Rectal smooth muscle tissue (tissue), 1 donor: ENCODE data around the gene APOL3.
"Not testable (repeated sequence)": the region's sequence is repeated elsewhere in the genome, so short reads cannot be mapped to it uniquely, and the experiment has no call there.

Experiments used
- H3K27ac ChIP-seq: one replicate; pipeline ENCODE4 v1.7.0; 2013; ENCODE audit warnings: low read depth, low read length, inconsistent platforms
- H3K27me3 ChIP-seq: one replicate; pipeline ENCODE4 v1.7.0; 2013; ENCODE audit warnings: low read length; ENCODE audit not compliant: control insufficient read depth, insufficient read depth
- H3K36me3 ChIP-seq: one replicate; pipeline ENCODE4 v1.7.0; 2013; ENCODE audit warnings: low read length; ENCODE audit not compliant: control insufficient read depth, insufficient read depth
- H3K4me1 ChIP-seq: one replicate; pipeline ENCODE4 v1.7.0; 2013; ENCODE audit warnings: low read length; ENCODE audit not compliant: control insufficient read depth, insufficient read depth
- H3K4me3 ChIP-seq: one replicate; pipeline ENCODE4 v1.7.0; 2013; ENCODE audit warnings: low read length
- H3K9ac ChIP-seq: one replicate; pipeline ENCODE4 v1.7.0; 2013; ENCODE audit warnings: low read length

Gene APOL3

GRCh38 chr22:36165141-36165540 is 4.6 kb upstream of the APOL3 start:
- Histone ChIP-seq H3K27ac (no peak overlapping the region), H3K9ac (no peak overlapping the region), H3K4me1 (peaks cover 4% of the 10 kb centered on the region), H3K27me3 (no peaks in the 10 kb centered on the region), H3K4me3 (no peak overlapping the region), H3K36me3 (no peaks in the 10 kb centered on the region)

- peaks cover 5% of the 10 kb centered on the region for H3K4me1 ChIP-seq
- no peak overlapping the region for H3K9ac ChIP-seq
- no peak overlapping the region for H3K27ac ChIP-seq
- no peak overlapping the region for H3K4me3 ChIP-seq
- H3K36me3 ChIP-seq, result no peaks in the 10 kb centered on the region
- no peaks in the 10 kb centered on the region for H3K27me3 ChIP-seq
These were observed 4.1 kb upstream of the APOL3 start for GRCh38 chr22:36164621-36165020.

- no peak overlapping the region for H3K27ac ChIP-seq
- H3K4me3 ChIP-seq, result no peak overlapping the region
- H3K36me3 ChIP-seq, result no peaks in the 10 kb centered on the region
- H3K9ac ChIP-seq, result no peak overlapping the region
- H3K4me1 ChIP-seq, result peaks cover 5% of the 10 kb centered on the region
- H3K27me3 ChIP-seq, result no peaks in the 10 kb centered on the region
These were observed 2.9 kb upstream of the APOL3 start for GRCh38 chr22:36163497-36163896.

- Histone ChIP-seq H3K9ac (no peak overlapping the region), H3K4me3 (no peak overlapping the region), H3K36me3 (no peaks in the 10 kb centered on the region), H3K27ac (no peak overlapping the region), H3K4me1 (peaks cover 7% of the 10 kb centered on the region), H3K27me3 (no peaks in the 10 kb centered on the region)
These were observed 1.8 kb upstream of the APOL3 start for GRCh38 chr22:36162127-36163034.

- not testable (repeated sequence) for H3K36me3 ChIP-seq, H3K4me1 ChIP-seq, H3K27ac ChIP-seq, H3K4me3 ChIP-seq, H3K27me3 ChIP-seq, H3K9ac ChIP-seq
These were observed 1.2 kb upstream of the APOL3 start for GRCh38 chr22:36161793-36162126.

GRCh38 chr22:36156515-36157419 is 3.8 kb downstream of the APOL3 start:
- Histone ChIP-seq H3K4me1 (peaks cover 22% of the 10 kb centered on the region), H3K9ac (peak overlapping the region; percentile 50), H3K4me3 (peak overlapping the region; percentile 64), H3K27me3 (no peaks in the 10 kb centered on the region), H3K36me3 (no peaks in the 10 kb centered on the region), H3K27ac (peak overlapping the region; percentile 93)

GRCh38 chr22:36156119-36156514 is 4.4 kb downstream of the APOL3 start:
- Histone ChIP-seq H3K4me1 (peaks cover 22% of the 10 kb centered on the region), H3K36me3 (no peaks in the 10 kb centered on the region), H3K4me3 (peak overlapping the region; percentile 64), H3K27me3 (no peaks in the 10 kb centered on the region), H3K27ac (peak overlapping the region; percentile 93), H3K9ac (peak overlapping the region; percentile 50)

GRCh38 chr22:36155702-36156101 is 4.9 kb downstream of the APOL3 start:
- H3K4me3 ChIP-seq, result peak overlapping the region; percentile 64
- no peaks in the 10 kb centered on the region for H3K27me3 ChIP-seq
- peak overlapping the region; percentile 93 for H3K27ac ChIP-seq
- no peak overlapping the region for H3K9ac ChIP-seq
- no peaks in the 10 kb centered on the region for H3K36me3 ChIP-seq
- H3K4me1 ChIP-seq, result peaks cover 22% of the 10 kb centered on the region

GRCh38 chr22:36154423-36154945 is 6.1 kb downstream of the APOL3 start:
- Histone ChIP-seq H3K9ac (no peak overlapping the region), H3K36me3 (no peaks in the 10 kb centered on the region), H3K27ac (peak overlapping the region; percentile 93), H3K4me3 (no peak overlapping the region), H3K27me3 (no peaks in the 10 kb centered on the region), H3K4me1 (peaks cover 17% of the 10 kb centered on the region)

GRCh38 chr22:36153501-36154422 is 6.8 kb downstream of the APOL3 start:
- H3K27ac ChIP-seq, result no peak overlapping the region
- H3K27me3 ChIP-seq, result no peaks in the 10 kb centered on the region
- H3K4me1 ChIP-seq, result peaks cover 17% of the 10 kb centered on the region
- H3K36me3 ChIP-seq, result no peaks in the 10 kb centered on the region
- H3K9ac ChIP-seq, result no peak overlapping the region
- no peak overlapping the region for H3K4me3 ChIP-seq

GRCh38 chr22:36152821-36153220 is 7.7 kb downstream of the APOL3 start:
- not testable (repeated sequence) for H3K4me3 ChIP-seq, H3K27me3 ChIP-seq, H3K27ac ChIP-seq, H3K9ac ChIP-seq, H3K36me3 ChIP-seq
- H3K4me1 ChIP-seq, result peaks cover 15% of the 10 kb centered on the region
